Raji (cell line): ENCODE results near the gene HSD17B8.

Experiments
- POLR2A ChIP-seq: IDR thresholded peaks from 2 replicates; pipeline ENCODE4 v1.6.1; 2011; ENCODE audit warnings: low read depth, low read length, control low read depth; ENCODE audit not compliant: insufficient read depth

HSD17B8 gene

DNA sequence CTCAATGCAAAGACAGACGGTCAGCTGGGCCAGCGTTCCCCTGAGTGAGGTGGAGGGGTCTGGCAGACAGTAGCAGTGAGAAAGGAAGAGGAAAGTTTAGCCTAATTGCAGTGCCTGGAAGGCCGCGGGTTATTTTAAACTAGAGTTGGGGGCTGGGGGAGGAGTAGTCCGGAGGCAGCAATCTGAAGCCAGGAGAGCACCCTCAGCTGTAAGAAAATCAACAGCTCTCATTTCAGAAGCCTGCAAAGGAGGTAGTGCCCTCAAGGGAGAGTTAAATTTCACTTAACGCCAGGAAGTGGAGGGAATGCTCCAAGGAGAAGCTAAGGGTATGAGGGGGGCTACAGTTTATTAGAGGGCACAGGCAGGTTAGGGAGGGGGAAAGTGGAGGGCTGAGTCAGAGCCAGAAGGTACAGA is 30.8 kb downstream of the HSD17B8 start:
- no peak for TF ChIP-seq POLR2A

DNA sequence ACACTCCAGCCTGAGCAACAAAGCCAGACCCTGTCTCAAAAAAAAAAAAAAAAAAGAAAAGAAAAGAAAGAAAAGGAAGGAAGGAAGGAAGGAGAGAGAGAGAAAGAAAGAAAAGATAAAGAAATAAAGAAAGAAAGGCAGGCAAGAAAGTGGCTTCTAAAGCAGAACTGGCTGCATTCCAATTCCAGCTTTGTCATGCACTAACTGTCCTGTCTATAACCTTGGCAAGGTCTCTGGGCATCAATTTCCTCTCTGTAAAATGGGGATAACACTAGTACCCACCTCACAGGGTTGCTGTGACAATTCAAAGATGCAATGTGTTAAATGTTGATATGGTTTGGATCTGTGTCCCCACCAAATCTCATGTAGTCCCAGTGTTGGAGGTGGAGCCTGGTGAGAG is 31.9 kb downstream of the HSD17B8 start:
- TF ChIP-seq POLR2A, result no peak

DNA sequence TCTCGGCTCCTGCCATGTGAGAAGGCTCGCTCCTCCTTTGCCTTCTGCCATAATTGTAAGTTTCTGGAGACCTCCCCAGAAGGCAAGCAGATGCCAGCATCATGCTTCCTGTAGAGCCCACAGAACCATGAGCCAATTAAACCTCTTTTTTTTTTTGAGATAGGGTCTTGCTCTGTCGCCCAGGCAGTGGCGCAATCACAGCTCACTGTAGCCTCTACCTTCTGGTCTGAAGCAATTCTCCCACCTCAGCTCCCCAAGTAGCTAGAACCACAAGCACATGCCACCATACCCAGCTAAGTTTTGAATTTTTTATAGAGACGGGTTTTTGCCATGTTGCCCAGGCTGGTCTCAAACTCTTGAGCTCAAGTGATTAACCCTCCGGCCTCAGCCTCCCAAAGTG is 32.4 kb downstream of the HSD17B8 start:
- TF ChIP-seq POLR2A, result no peak

DNA sequence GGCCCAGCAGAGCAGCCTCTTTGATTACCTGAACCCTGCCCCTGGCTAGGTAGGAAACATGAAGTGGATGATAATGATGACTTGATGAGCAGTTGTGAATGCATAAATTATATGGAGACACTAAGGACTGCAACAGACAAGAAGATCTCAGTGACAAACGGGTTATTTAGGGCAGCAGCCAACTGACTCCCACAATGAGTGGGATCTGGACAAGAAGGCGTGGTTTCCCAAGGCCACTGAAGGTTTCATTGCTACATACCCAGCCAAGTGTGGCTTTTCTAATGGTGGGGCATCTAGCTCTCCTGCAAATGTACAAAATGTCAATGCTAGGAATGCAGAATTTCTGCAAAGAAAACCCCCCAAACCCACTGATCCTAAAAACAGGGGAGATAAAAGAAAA is 33.3 kb downstream of the HSD17B8 start:
- TF ChIP-seq POLR2A, result no peak

DNA sequence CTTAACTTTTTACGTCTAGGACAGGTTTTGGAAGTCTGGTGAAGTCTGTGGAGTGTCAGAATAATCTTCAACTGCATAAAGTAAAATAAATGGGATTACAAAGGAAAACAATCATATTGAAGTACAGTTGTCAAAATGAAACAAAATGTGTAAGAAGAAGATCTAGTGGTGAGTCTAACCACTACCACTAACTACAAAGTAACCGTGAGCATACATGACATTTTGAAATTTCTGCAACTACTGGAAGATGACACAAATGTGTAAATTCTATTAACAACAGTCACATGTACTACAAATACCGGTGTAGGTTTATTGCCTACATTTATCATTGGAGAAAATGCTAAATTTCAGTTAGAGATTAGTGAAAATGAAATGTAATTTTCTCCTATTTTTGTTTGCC is 37.5 kb downstream of the HSD17B8 start:
- no peak for TF ChIP-seq POLR2A

DNA sequence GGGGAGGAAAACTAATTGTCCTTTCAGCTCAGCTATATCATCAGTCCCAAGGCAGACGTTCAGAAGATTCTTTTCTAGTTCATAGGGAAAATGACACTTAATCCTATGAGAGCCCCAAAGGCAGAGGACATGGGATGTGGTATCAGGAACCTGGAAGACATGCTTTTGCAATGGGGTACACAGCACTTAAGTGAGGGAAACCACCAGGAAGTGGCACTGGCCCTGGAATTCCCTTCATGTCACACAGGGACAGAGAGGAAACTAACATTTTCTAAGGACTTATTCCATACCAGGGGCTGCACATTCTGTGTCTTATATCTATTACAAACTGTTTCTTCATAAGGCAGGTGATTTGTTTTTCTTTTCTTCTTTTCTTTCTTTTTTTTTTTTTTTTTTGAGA is 39.0 kb downstream of the HSD17B8 start:
- no peak for TF ChIP-seq POLR2A

DNA sequence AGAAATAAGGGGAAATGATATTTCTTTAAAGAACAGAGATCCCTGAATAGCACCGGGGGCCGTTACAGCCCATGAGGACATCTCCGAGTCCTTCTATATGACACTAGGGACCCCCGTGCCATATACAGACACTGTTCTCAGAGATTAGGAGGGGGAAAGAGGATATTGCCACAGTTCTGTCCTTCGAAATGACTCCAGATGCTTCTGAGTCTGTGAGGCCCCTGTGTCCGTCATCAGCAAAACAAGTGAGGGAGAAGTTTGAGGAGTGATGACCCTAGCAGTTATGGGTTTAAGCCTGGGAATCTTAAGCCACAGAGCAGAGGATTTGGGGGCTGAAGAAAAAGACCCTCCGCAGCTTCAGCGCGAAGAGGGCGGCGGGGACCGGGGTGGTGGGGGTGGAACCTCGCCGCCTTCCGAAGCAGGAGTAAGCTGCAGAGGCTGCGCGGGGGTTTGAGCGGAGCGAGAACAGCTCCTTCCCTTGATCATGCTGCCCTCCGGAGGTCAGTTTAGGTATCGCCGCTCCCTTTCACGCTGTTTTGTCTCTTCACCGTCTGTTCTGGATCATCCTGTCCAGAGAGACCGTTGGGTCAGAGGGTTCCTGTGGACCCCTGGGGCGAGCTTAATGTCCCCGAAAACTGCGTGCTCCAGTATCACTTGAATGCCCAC is 43.7 kb downstream of the HSD17B8 start:
- TF ChIP-seq POLR2A, result peak; percentile 49; the same call in 1 of the 2 replicates

DNA sequence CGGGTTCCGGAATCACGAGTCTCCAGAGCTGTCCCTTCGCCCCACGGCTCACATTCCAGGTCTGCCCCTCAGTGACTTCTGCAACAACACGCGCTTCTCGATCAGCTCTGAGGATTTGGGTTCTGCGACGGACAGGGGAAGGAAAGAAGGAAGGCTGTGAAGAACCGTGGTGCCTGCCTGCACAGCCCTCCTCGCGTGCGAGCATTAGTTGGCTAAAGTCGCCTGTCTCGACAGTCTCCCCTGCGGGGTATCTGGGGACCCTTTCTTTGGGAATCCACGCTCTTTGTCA is 44.1 kb downstream of the HSD17B8 start:
- no peak for TF ChIP-seq POLR2A

DNA sequence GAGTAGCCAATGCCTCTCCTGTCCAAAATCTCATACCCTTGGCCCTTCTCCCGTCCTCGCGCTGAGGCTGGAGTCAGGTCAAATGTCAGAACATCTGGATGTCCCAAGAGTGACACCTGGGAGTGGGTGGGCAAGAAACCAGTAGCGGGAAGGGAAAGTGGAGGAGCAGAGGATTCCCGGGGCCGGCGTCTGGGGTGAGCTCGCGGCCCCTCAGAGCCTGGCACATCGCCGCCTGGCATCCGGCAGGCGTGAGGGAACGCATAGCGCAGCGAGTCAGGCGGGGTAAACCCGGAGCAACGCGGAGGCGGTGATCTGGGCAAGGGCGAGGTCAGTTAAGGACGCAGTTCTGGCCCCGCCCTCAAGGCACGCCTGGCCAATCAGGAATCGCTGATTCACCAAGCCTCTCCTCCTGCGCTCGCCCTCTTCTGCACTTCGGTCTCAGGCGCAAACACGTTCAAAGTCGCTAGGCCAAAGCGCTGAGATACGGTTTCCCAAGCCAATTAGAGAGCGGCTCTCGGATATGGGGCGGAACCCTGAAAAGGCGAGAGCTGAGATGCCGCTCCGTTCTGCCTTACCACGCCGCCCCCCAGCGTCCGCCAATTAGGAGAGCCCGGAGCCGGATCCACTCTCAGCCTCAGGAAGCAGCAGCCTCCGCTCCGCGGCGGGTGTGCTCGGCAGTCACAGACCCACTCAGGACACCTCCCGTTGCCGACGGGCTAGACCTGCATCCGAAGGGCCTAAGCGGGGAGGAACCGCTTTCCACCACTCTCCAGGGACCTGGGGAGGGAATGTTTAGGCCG is 44.7 kb downstream of the HSD17B8 start:
- peak; percentile 95 for TF ChIP-seq POLR2A

DNA sequence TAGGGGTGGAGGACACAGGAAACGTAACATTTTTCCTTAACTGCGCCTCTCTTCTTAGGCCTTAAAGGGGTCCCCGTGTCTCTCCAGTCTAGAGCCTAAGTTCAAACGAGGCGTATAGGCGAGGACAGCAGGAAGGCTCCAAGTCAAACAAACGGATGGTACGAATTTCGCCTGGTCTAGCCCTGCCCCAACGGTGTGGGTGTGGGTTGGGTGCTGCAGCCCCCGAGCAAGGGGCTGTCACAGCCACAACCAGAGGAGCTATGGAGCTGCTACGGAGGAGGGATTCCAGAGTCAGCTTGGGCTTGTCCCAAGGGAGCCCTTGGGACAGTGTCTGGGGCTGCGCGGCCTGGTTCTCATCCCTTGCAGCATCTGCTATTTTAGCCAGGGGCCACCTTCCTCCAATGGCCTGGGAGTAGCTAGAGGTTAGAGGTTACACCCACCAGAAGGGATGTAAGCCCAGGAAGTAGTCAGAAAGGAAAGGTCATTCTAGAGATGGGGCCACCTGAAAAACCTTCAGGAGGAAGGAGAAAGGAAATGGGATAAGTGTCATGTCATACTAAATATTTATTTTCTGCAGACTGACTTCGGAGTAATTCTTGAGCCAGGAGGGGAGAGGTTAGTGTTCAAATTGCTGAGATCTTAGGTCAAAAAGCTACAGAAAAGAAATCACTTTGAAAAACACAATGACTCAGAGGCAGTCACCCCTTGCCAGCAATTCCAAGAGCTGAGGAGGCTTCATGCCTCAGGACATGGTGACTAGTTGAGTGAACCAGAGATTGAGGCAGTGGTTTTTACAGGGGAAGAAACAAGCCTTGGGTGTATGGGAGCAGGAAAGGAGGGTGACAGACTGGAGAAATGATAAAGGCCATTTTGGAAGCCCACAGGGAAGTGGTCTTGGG is 45.5 kb downstream of the HSD17B8 start:
- TF ChIP-seq POLR2A, result no peak

DNA sequence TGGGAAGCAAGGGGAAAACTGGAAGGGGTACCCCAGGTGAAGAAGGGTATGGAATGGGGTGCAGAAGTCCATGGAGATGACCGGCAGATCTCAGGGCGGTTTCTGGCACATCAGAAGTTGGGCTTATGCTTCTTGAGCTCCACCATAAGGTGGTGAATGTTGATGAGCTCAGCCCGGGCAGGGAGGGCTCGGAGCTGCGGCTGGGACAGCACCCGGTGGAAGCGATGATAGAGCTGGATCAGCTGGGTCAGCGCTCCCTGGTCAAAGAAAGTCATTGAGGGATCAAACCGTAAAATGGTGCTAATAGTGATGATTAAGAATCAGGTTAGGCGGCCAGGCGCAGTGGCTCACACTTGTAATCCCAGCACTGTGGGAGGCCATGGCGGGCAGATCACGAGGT is 46.3 kb downstream of the HSD17B8 start:
- 0 out of 2 replicates have a peak, but pooled peaks have one; percentile 27 for TF ChIP-seq POLR2A

DNA sequence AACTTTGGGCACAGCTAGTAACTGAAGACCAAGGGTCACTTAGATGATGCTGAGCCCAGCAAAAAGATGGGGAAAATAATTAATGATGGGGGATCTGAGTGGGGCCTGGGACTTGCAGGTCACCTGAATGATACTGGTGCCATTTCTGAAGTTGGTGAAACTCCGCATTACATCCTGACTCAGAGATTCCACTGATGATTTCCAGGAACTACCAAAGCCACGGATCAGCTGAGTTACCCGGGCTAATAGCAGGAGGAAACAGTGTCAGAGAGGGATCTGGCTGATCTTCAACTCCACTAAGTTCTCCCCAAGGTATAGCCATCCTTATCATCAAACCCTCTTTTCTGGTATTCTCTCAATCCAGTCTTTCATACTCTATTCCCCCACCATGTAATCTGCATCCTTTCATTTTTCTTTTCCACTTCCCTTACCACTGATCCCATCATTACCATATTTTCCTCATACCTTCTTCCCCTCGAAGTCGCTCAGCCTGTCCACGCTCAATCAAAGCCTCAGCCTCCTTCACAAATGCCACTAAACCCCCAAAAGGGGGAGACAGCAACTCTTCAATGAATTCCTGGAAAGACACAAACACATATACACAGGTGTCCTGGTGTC is 47.0 kb downstream of the HSD17B8 start:
- TF ChIP-seq POLR2A, result no peak

DNA sequence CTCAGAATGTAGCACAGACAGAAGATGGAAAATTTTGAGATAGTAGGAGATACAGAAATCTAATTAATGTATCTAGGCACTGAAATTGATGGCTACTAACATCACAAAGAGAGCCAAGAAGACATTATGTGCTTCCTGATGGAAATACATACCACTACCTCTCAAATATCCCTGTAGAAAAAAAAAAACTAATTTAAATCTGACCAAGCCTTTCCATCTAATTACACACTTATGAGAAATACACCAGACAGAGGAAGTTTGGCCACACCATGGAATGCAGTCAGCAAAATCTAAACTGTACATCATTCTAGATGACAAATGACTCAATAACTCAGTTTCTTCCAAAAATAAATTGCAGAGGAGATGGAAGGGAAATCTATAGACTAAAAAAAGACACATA is 48.3 kb downstream of the HSD17B8 start:
- TF ChIP-seq POLR2A, result no peak

DNA sequence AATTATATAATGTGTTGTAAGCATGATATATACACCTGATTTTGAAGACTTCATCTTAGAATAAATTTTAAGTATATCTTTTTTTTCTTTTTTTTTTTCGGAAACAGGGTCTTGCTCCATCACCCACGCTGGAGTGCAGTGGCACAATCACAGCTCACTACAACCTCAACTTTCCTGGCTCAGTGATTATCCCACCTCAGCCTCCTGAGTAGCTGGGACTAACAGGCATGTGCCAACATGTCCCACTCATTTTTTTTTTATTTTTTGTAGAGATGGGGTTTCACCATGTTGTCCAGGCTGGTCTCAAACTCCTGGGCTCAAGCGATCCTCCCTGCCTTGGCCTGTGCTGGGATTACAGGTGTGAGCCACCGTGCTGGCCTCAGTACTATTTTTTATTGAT is 50.1 kb downstream of the HSD17B8 start:
- TF ChIP-seq POLR2A, result no peak
